Osteoblast (primary cell): ENCODE data around the gene SUSD4. TPM values are rescaled to one million over a fixed set of nuclear protein-coding genes. Genes with fewer than 3 reads are reported as not detected.

Experiments
- DNase-seq: peaks from one replicate; pipeline ENCODE4 v3.0.0; 2011; ENCODE audit warnings: low spot score, mixed read lengths; ENCODE audit not compliant: insufficient read length; ENCODE audit errors: missing footprints
- H2AFZ ChIP-seq: 2 replicates; pipeline ENCODE4 v1.6.0; 2011; ENCODE audit warnings: mild to moderate bottlenecking, low read length
- H3K27ac ChIP-seq: 2 replicates; pipeline ENCODE4 v1.5.1; 2011; ENCODE audit warnings: mild to moderate bottlenecking, low read depth, low read length, moderate library complexity
- H3K27me3 ChIP-seq: 2 replicates; pipeline ENCODE4 v1.6.0; 2012; ENCODE audit warnings: mild to moderate bottlenecking, control low read depth, inconsistent platforms, low read length, moderate library complexity; ENCODE audit not compliant: insufficient read depth
- H3K36me3 ChIP-seq: 2 replicates; pipeline ENCODE4 v1.5.1; 2011; ENCODE audit warnings: mild to moderate bottlenecking, low read length, control low read depth, moderate library complexity; ENCODE audit not compliant: insufficient read depth
- H3K4me1 ChIP-seq: 2 replicates; pipeline ENCODE4 v1.5.1; 2011; ENCODE audit warnings: mild to moderate bottlenecking, low read length, control low read depth, moderate library complexity; ENCODE audit not compliant: insufficient read depth
- H3K4me2 ChIP-seq: 2 replicates; pipeline ENCODE4 v1.6.0; 2011; ENCODE audit warnings: mild to moderate bottlenecking, low read length; ENCODE audit not compliant: insufficient read depth
- H3K4me3 ChIP-seq: fragments of 200-600 bp; sonication (generic); 3 replicates; pipeline ENCODE4 v1.5.1; 2012; ENCODE audit warnings: mild to moderate bottlenecking, low read length, inconsistent platforms; ENCODE audit not compliant: insufficient read depth
- H3K79me2 ChIP-seq: 2 replicates; pipeline ENCODE4 v1.6.0; 2012; ENCODE audit warnings: mild to moderate bottlenecking, low read length, control low read depth, inconsistent platforms; ENCODE audit not compliant: insufficient read depth
- H3K9me3 ChIP-seq: 2 replicates; pipeline ENCODE4 v1.5.1; 2011; ENCODE audit warnings: low read depth, low read length, control low read depth
- H4K20me1 ChIP-seq: 2 replicates; pipeline ENCODE4 v1.6.0; 2012; ENCODE audit warnings: mild to moderate bottlenecking, low read length, control low read depth; ENCODE audit not compliant: insufficient read depth
- total RNA-seq: library from RNA; depleted of rRNA; stranded (reverse); fragments of >200 nt; gene quantifications from 2 replicates; pipeline ENCODE4 v1.2.3, GENCODE V29; 2012
- TF ChIP-seq, protein P1 (sequence below): IDR thresholded peaks from 2 replicates; pipeline ENCODE4 v1.5.1; 2011; ENCODE audit warnings: mild to moderate bottlenecking, low read depth, low read length, moderate library complexity; ENCODE audit errors: extremely low read depth

Gene SUSD4
- total RNA-seq, 1 donor = not detected

DNA sequence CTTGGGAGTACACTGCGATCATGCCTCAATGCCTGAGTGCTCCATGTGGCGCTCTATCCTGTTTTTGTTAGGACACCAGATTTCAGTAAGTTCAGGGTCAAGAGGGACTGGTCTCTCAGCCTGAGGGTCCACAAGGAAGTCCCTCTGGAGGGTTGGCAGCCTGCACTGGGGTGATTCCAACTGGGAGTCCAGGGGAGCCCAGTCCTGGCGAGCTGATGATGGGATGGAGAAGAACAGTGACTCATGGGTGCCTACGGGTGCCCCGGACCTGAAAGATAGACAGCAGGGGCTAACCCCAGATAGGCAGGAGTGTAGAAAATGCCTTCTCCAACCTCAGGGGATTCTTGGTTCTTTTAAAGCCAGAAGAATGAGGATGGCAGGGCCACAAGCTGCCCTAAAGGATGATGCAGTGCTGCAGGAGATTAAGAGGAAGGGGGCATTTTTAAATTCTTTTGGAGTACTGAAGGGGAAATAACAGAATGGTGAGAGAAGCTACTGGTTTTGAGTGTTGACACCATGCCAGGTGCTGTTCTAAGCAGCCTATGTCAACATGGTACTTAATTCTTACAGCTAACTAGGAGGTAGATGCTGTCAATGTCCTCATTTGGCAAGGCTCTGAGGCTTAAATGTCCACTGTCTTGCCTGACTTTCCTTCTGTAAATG, 152.5 kb downstream of the SUSD4 start:
- H3K9me3 ChIP-seq = no peaks in the 10 kb centered on the region
- H3K4me2 ChIP-seq = no peak overlapping the region
- TF ChIP-seq, protein P1, sequence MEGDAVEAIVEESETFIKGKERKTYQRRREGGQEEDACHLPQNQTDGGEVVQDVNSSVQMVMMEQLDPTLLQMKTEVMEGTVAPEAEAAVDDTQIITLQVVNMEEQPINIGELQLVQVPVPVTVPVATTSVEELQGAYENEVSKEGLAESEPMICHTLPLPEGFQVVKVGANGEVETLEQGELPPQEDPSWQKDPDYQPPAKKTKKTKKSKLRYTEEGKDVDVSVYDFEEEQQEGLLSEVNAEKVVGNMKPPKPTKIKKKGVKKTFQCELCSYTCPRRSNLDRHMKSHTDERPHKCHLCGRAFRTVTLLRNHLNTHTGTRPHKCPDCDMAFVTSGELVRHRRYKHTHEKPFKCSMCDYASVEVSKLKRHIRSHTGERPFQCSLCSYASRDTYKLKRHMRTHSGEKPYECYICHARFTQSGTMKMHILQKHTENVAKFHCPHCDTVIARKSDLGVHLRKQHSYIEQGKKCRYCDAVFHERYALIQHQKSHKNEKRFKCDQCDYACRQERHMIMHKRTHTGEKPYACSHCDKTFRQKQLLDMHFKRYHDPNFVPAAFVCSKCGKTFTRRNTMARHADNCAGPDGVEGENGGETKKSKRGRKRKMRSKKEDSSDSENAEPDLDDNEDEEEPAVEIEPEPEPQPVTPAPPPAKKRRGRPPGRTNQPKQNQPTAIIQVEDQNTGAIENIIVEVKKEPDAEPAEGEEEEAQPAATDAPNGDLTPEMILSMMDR = no peak
- H3K36me3 ChIP-seq = no peaks in the 10 kb centered on the region
- H3K27me3 ChIP-seq = peaks cover 14% of the 10 kb centered on the region
- DNase-seq = no peak
- H3K27ac ChIP-seq = no peak overlapping the region
- H3K79me2 ChIP-seq = no peaks in the 10 kb centered on the region
- no peak overlapping the region for H2AFZ ChIP-seq
- no peak overlapping the region for H3K4me3 ChIP-seq
- H4K20me1 ChIP-seq = no peaks in the 10 kb centered on the region
- no peaks in the 10 kb centered on the region for H3K4me1 ChIP-seq

DNA sequence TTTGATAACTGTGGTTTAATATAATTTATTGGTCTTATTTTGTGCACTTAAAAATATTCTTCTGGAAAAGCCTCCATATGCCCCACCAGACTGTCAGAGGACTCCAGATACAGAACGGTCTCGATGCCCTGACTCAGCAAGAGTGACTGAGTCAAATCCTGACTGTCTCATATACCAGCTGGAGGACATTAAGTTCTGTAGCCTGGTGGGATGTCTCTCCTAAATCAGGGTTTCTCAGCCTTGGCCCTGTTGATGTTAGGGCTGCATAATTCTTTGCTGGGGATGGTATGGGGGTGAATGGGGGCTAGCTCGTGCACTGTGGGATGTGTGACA, 153.2 kb downstream of the SUSD4 start:
- H3K27ac ChIP-seq = no peak overlapping the region
- H3K4me2 ChIP-seq = no peak overlapping the region
- DNase-seq = no peak
- no peaks in the 10 kb centered on the region for H3K36me3 ChIP-seq
- H3K79me2 ChIP-seq = no peaks in the 10 kb centered on the region
- H3K9me3 ChIP-seq = no peaks in the 10 kb centered on the region
- peaks cover 14% of the 10 kb centered on the region for H3K27me3 ChIP-seq
- no peaks in the 10 kb centered on the region for H4K20me1 ChIP-seq
- H2AFZ ChIP-seq = no peak overlapping the region
- H3K4me3 ChIP-seq = no peak overlapping the region
- TF ChIP-seq, protein P1 = no peak
- no peaks in the 10 kb centered on the region for H3K4me1 ChIP-seq

DNA sequence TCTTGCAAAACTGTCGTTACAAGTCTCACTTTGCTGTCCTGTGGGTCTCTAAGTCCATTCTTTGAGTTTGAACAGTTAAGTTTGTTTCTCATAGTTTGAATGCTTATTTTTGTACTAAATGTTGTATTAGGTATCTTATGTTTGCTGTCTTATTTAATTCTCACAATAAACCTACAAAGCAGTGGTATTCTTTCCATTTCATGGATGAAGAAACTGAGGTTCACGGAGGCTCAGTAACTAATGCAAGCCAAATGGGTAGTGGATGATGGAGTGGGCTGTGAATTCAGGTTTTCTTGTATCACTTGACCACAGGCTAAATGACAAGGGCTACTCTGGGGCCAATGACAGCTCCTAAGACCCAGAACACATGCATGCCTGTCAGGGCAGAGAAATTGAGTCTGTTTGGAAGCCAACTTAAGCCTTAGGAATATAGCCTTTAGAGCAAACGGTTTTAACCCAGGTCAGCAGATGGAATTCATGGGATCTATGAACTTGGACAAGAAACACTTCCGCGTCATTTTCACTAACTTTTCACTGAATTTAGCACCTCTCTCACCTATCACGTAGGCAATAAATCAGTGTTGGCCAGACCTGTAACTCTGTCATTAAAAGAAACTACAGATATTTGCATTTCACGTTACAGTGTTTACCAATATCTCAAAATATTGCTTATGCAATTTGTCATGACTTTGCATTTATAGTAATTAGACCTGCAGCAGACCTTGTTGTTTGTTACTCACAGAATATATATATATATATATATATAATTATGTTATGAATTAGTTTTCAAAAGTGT, 153.8 kb downstream of the SUSD4 start:
- Histone ChIP-seq H3K9me3 (no peaks in the 10 kb centered on the region), H3K4me3 (no peak overlapping the region), H4K20me1 (no peaks in the 10 kb centered on the region), H3K79me2 (no peaks in the 10 kb centered on the region), H2AFZ (no peak overlapping the region), H3K4me1 (no peaks in the 10 kb centered on the region), H3K4me2 (no peak overlapping the region), H3K27ac (no peak overlapping the region), H3K27me3 (peaks cover 14% of the 10 kb centered on the region), H3K36me3 (no peaks in the 10 kb centered on the region)
- TF ChIP-seq, protein P1 = no peak
- no peak for DNase-seq

DNA sequence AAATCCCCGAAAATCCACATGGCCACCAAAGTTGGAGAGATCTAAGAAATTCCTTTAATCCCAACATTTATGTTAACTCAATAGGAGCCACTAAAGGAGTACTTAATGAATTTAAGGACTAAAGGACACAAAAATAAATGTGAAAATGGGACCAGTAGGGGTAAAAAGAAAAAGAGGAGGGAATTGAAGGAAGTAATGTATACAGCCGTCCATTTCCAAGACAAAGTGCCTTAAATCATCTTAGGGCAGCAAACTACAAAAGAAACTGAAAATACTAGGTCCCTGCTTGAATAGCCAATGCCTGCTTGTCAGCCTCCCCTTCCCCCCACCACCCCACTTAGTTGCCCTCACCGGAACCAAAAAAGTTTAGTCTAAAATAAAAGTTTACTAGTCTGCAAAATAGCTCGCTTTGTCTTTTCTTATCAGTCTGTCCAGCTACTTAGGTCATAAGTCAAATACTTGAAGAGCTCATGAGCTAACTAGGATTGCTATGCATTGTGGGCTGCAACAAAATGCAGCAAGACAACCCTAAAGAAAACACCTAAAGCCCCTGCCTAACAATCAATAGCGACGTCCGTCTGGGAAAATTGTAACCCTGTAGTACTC, 154.6 kb downstream of the SUSD4 start:
- Histone ChIP-seq H3K4me1 (no peaks in the 10 kb centered on the region), H3K4me3 (no peak overlapping the region), H4K20me1 (no peaks in the 10 kb centered on the region), H3K79me2 (no peaks in the 10 kb centered on the region), H3K27me3 (peaks cover 14% of the 10 kb centered on the region), H2AFZ (no peak overlapping the region), H3K9me3 (no peaks in the 10 kb centered on the region), H3K36me3 (no peaks in the 10 kb centered on the region), H3K27ac (no peak overlapping the region), H3K4me2 (no peak overlapping the region)
- TF ChIP-seq, protein P1 = no peak
- no peak for DNase-seq
